HuH-7.5 (cell line): ENCODE measurements around the gene CEBPB.
"Not testable (repeated sequence)": the region's sequence is repeated elsewhere in the genome, so short reads cannot be mapped to it uniquely, and the experiment has no call there.

Experiments used
- DNase-seq: peaks from one replicate; pipeline ENCODE4 v3.0.0; 2011; ENCODE audit warnings: low spot score

Gene CEBPB

DNA sequence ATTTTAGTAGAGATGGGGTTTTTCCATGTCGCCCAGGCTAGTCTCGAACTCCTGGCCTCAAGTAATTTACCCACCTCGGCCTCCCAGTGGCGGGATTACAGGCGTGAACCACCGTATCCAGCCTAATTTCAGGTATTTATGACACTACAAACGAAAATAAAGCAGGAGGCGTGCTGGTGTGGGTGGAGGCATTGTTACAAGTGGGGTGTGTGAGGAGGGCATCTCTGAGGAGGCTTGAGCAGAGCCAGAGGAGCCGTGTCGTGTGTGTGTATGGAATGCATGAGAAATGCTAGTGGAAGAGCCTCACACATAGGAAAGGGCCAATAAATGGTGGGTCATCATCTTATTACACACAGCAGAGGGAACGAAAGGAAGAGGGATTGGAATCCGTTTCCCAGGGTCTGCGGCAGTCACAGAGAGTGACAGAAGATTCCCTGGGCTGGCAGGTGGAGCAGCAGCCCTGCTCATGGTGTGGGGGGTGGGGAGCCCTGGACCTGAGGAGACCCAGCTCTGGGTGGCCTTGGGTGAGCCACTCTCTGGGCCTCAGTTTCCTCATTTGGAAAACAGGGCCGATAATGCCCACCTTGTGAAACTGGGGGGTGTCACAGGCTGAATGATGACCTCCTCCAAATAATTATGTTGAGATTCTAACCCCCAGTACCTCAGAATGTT lies 19.9 kb upstream of the CEBPB start:
- DNase-seq: no peak

DNA sequence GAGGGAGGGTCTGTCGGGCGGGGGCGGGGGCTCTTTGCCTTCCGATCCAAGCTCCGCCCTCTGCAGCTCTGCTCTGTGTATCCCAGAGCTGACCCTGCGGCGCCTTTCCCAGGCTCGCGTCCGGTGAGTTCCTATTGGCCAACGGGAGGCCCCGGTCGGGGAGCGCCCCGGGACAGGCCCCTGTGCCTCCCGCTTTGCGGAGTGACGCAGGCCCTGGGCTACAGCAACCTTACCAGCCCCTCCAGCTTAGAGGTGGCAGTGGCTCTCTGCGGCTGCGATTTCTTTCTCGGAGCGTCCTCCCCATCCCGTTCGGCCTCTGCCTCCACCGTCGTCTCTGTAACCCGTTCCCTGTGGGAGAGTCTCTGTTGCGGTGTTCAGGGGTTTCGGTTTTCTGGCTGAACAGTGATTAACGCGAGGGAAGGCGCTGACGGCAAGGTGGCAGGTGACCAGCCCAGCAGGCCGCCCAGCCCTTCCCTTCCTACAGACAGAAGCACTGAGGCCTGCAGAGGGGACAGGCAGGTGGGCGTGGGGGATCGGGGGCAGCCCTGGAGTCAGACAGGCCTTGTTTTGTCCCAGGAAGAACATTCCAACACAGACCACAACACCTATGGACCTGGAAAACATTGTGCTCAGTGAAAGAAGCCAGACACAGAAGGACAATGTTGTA lies 18.1 kb upstream of the CEBPB start:
- peak; percentile 93 for DNase-seq

DNA sequence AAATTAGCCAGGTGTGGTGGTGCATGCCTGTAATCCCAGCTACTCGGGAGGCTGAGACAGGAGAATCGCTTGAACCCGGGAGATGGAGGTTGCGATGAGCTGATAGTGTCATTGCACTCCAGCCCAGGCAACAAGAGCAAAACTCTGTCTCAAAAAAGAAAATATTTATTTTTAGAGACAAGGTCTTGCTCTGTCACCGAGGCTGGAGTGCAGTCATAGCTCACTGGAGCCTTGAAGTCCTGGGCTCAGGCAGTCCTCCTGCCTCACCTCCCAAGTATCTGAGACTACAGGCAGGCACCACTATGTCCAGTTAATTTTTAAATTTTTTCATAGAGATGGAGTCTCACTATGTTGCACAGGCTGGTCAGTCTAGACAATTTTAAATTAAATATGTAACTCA lies 16.2 kb upstream of the CEBPB start:
- DNase-seq: no peak

DNA sequence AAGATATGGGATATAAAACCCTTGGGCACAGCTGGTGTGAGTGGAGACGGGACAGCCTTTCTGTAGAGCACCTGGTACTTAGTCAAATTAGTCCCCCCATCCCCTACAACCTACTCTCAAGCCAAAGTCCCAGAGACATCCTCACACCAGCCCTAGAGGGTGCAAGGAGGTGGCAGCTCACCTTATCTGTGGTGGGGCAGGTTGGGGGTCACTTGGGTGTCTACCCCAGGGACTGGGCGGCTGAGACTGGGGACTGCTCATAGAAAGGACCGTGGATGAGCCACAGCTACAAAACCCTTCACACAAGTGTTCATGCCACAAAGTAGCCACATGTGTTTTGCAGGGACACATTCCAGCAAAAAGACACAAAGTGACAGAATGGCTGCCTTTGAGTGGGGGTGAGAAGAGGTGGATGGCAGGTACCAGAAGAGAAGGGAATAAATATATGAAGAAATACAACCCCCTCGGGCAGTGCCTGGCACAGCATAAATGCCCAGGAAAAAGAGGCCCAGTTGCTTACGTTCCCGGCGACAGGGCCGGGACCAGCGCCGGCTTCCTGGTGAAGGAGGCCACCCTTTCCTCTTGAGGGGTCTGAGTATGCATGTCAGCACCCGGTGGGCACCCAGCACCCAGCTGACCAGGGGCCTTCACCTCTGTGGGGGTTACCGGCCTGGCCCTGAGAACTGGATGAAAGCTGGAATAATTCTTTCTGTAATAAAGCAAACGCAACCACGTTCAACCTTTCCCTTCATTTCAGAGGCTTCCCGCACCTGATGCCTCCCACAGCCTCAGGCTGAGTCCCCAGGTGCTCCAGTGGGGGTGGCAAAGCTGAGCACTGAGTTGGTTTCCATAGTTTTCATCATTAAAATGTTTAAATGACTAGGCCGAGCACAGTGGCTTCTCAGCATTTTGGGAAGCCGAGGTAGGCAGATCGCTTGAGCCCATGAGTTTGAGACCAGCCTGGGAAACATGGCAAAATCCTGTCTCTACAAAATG lies 14.4 kb upstream of the CEBPB start:
- DNase-seq: no peak

DNA sequence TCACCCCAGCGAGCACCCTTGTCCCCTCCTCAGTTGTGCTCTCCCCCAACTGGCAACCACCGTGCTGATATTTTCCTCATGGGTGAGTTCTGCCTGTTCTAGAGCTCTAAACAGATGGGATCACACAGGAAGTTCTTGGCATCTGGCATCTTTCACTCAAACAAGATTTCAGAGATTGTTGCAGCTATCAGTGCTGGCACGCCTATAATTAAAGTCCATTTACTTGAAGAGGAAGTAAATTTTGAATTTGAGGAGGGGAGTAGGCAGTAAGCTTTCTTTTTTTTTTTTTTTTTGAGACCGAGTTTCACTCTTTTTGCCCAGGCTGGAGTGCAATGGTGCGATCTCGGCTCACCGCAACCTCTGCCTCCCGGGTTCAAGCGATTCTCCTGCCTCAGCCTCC lies 12.0 kb upstream of the CEBPB start:
- DNase-seq: not testable (repeated sequence)

DNA sequence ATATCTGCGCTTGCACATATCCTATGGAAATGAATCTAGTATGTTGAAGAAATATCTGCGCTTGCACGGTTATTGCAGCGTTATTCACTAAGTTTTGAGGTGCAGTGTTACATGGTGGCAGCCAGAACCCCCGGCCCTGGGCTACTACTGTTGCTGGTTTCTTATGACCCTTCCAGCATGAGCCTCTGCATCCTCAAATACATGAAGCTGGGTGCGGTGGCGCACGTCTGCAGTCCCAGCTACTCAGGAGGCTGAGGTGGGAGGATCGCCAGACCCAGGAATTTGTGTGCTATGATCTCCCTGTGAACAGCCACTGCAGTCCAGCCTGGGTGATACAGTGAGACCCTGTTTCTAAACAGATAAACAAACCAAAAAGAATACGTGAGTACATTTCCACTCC lies 9.3 kb upstream of the CEBPB start:
- no peak for DNase-seq

DNA sequence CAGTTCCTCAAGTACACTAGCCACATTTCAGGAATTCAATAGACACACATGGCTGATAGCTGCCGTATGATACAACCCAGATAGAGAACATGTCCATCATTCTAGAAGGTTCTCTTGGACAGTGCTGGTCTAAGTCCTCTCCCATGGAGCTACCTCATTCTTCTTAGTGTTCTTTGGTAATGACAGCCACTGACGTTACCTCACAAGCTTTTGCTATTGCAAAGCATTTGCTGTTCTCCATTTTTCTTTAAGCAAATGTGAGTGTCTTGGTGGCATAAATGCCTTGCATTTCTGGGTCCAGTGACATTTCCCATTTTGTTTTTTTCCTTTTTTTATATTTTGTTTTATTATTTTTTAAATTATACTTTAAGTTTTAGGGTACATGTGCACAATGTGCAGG lies 8.3 kb upstream of the CEBPB start:
- no peak for DNase-seq

DNA sequence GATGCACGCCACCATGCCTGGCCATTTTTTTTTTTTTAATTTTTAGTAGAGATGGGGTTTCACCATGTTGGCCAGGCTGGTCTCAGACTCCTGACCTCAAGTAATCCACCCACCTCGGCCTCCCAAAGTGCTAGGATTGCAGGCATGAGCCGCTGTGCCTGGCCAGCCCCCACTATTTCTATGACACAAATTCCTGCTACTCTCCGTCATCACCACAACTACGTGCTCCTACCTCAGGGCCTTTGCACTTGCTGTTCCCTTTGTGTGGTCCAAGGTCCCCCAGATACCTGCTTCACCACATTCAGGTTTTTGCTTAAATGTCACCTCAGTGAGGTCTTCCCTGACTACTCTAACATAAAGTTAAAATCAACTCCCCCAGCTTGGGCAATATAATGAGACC lies 5.2 kb upstream of the CEBPB start:
- no peak for DNase-seq

DNA sequence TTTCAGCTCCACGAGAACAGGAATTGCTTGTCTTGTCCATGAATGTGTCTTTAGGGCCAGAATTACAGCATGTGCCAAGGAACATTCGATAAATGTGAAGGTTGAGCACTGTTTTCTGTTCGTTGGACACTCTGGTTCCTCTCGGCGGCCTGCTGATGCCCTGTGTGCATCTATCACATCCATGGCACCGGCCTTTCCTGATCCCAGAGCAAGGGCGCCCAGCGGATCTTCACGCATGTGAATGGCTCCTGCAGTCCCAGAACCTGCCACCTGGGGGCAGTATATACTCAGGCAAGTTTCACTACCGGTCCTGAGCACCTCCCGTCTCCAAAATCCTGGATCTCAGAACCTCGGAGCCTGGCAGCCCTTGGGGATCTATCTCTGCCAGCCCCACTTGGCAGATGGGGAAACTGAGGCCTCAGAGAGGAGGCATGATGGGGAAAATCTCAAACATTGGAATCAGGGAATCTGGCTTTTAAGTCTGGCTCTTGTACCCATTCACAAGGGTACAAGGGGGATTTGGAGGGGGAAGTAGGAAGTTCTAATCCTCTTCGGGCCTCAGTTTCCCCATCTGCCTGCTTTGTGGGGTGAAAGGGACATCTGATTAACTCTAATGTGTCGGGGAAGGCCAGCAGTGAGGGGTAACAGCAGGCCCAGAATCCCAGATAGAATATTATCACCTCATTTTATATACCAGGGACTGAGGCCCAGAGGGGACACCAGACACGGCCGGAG lies 4.3 kb upstream of the CEBPB start:
- DNase-seq: peak; percentile 78

DNA sequence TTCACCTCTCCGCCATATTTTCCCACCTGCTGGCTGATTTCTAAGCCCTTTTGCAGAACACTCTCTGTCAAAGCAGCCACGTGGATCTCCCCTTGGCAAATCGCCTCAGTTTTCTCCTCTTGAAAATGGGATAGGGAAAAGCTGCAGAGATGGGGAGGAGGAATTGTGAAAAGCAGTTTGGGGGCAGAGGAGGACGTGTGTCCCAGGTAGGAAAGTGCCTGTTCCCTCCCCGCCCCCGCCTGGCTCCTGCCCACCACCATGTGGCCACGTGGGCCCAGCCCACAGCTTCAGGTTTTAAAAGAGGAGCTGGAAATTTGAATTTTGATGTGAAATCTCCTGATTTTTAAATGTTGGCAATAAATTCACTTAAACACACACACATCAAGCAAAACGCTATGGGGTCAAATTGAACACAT lies 3.6 kb upstream of the CEBPB start:
- DNase-seq: no peak

DNA sequence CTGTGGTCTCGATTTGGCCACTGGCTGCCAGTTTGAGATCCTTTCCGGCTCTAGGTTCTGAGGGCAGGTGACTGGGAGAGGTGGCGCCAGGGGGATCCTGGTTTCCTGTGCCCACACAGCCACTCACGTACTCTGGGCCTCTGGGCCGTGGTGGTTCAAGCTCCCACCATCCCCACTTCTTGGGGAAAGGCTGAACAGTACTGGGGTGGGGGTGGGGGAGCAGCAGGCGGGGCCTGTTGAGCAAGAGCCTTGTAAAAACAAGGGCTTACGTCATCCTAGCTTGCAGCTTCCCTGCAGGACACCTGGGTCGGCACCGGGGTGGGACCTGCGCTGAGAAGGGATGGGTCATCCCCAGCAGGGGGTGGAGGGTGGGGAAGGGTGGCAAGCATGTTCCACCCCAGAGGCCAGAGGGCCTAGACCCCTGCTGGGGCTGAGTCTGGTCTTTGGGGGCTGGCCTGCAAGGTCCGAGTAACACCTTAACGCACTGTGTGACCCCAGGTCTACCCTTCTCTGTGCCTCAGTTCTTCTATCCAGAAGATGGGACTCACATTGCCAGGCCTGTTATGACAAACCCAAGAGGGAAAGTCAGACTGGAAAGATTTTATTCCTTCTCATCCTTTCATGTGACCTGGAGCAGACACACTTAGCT lies 3.1 kb upstream of the CEBPB start:
- no peak for DNase-seq

DNA sequence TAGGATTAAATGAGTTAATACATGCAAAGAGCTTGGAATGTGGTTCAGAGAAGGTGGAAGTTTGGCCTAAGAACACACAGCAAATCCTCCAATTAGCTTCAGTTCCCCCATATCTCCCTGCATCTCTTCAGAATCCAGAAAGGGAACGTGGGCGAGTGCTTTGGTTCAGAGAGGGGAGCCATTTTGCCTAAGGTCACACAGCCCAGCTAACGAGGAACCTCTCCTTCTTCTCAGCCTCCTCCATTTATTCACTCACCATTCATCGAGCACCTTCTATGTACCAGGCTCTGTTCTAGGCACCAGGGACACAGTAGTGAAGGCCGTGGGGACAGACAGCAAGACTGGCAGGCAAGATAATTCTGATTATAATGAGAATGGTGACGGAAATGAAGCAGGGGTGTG lies 2.3 kb upstream of the CEBPB start:
- no peak for DNase-seq

DNA sequence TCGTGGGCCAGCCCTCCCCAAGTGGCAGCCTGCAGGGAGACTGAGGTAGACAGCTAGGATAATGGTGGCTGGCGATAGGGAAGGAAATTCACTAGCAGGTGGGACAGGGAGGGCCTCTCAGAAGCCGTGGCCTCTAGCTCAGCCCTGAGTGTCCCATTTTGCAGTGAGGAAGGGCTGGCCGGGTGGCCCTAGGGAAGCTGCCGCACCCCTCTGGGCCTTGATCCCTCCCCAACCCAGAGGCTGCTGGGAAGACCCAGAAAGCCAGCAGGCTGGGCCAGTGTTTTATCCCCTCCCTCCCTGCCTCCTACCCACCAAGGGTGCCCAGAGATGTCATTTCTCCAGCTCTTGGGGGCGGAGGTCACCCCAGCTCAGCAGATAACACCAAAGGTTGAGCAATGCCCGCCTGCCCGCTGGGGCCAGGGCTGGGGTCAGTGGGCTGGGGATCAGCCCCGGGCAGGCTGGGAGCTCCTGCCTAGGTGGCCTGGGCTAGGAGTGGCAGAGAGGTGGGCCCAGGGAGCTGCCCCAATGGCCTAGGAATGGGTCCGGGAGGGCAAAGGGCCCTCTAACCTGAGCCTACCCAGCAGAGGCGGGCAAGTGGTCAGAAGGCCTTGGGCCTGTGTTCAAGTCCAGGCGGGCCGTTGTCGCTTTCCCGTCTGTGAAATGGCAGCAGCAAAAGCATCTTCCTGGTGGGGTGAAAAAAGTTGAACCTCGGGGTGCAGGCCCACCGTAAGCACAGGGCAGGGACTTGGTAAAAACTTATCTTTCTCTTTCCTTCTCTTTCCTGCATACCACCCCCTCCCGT lies 1.6 kb upstream of the CEBPB start:
- DNase-seq: peak; percentile 84

DNA sequence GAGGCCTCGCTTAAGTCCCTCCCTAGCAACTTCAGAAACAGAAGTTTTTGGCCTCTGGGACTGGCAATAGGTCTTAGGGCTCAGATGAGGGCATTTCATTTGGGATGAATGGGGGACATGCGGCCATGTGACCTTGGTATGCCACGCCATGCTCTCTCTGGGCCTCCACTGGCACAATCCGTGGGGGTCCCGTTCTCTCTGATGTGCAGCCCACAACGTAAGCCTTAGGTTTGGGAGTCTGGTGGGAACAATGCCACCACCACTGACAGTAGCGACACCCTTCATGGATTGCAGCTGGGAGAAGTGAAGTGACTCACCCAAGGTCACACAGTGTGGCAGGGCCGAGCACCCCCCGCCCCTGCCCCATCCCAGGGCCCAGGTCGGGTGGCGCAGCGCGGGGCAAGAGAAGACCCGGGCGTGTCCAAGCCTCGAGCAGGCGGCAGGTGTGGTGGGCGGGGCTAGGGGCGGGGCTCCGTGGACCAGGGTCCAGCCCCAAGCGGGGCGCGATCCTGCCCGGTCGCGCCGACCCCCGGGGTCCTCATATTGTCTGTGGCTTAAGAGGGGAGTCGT lies 864 bp upstream of the CEBPB start:
- no peak for DNase-seq

DNA sequence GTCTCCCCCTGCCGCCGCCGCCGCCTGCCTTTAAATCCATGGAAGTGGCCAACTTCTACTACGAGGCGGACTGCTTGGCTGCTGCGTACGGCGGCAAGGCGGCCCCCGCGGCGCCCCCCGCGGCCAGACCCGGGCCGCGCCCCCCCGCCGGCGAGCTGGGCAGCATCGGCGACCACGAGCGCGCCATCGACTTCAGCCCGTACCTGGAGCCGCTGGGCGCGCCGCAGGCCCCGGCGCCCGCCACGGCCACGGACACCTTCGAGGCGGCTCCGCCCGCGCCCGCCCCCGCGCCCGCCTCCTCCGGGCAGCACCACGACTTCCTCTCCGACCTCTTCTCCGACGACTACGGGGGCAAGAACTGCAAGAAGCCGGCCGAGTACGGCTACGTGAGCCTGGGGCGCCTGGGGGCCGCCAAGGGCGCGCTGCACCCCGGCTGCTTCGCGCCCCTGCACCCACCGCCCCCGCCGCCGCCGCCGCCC lies 474 bp downstream of the CEBPB start:
- DNase-seq: no peak

DNA sequence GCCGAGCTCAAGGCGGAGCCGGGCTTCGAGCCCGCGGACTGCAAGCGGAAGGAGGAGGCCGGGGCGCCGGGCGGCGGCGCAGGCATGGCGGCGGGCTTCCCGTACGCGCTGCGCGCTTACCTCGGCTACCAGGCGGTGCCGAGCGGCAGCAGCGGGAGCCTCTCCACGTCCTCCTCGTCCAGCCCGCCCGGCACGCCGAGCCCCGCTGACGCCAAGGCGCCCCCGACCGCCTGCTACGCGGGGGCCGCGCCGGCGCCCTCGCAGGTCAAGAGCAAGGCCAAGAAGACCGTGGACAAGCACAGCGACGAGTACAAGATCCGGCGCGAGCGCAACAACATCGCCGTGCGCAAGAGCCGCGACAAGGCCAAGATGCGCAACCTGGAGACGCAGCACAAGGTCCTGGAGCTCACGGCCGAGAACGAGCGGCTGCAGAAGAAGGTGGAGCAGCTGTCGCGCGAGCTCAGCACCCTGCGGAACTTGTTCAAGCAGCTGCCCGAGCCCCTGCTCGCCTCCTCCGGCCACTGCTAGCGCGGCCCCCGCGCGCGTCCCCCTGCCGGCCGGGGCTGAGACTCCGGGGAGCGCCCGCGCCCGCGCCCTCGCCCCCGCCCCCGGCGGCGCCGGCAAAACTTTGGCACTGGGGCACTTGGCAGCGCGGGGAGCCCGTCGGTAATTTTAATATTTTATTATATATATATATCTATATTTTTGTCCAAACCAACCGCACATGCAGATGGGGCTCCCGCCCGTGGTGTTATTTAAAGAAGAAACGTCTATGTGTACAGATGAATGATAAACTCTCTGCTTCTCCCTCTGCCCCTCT lies 1.1 kb downstream of the CEBPB start:
- DNase-seq: peak; percentile 77

DNA sequence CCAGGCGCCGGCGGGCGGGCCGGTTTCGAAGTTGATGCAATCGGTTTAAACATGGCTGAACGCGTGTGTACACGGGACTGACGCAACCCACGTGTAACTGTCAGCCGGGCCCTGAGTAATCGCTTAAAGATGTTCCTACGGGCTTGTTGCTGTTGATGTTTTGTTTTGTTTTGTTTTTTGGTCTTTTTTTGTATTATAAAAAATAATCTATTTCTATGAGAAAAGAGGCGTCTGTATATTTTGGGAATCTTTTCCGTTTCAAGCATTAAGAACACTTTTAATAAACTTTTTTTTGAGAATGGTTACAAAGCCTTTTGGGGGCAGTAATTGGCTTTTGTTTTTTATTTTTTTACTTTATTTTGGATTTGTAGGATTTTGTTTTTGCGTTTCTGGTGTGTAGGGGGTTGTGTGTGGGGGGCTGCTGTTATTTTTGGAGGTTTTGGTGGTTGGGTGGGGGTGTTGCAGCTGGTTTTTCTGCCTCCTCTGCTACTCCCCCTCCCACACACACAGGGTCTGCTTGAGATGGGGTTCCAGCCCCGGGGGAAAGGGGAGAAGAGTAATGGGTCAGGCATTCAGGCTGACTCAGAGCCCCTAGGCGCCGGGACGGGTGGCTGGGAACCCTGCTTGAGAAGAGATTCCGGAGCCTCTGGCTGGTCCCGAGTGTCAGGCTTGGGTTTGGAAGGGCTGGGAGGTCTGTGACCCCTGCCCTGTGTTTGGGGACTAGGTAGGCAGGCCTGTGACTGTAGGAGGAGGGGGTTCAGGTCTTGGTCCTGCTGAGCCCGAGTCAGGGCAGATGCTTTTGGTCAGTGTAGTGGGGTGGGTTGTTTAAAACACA lies 2.0 kb downstream of the CEBPB start:
- peak; percentile 95 for DNase-seq

DNA sequence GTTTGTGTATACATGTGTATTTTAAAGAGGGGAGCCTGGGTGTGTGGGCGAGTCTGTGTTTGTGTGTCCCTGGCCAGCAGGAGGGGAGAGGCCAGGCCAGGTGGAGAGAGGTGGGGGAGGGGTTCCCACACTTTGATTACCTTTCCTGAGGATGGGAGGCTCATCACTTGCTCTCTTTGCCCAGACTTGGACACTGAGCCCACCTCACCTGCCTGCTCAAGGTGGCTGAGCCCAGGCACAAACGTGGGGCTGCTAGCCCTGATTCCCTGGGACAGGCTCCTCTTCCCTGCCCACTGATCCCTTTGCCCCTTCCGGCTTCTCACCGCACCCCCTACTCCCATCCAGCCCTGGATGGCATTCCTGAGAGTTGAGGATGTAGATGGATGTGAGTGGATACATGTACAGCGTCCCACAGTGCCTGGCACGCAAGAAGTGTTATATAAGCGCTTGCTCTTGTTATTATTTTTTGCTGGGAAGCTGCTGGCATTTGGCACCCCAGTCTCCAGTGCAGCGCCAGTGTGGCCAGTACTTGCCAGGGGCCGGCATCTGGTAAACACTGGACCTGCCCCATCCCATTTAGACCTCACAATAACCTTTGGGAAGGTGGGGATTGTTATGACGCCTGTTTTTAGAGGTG lies 2.7 kb downstream of the CEBPB start:
- DNase-seq: no peak
